Heart right ventricle (tissue), 16 donors: ENCODE results near the gene HYAL1. TPM values are rescaled to one million over a fixed set of nuclear protein-coding genes. Genes with fewer than 3 reads are reported as not detected.
A peak's percentile ranks its signal among the peaks of the same experiment; 100 is the strongest.

ENCODE experiments used
- ATAC-seq, 8 donors: fragments of 200-7000 bp; cut with Tn5 transposase; one replicate each; pipeline ENCODE4 v1.9.1; 2020; ENCODE audit warnings: mild to moderate bottlenecking in 8 of 8, moderate library complexity in 8 of 8, moderate number of reproducible peaks in 1 of 8
- DNase-seq, 2 donors: peaks; one replicate each; pipeline ENCODE4 v3.0.0-alpha.2; 2020
- H3K27ac ChIP-seq, 10 donors: fragments of 200-600 bp; sonication (generic) in 2 of 10; one replicate each; pipeline versions ENCODE4 v1.5.0 to v1.8.0; 2020 to 2022; ENCODE audit warnings: mild to moderate bottlenecking in 3 of 10
- H3K27me3 ChIP-seq, 7 donors: fragments of 200-600 bp; one replicate each; pipeline ENCODE4 v1.8.0; 2021 to 2022; ENCODE audit warnings: mild to moderate bottlenecking in 2 of 7
- H3K36me3 ChIP-seq, 9 donors: fragments of 200-600 bp; sonication (generic) in 1 of 9; one replicate each; pipeline versions ENCODE4 v1.5.0 to v1.8.0; 2020 to 2022; ENCODE audit warnings: mild to moderate bottlenecking in 2 of 9
- H3K4me1 ChIP-seq, 9 donors: fragments of 200-600 bp; sonication (generic) in 1 of 9; one replicate each; pipeline versions ENCODE4 v1.5.0 to v1.8.0; 2020 to 2022; ENCODE audit warnings: mild to moderate bottlenecking in 4 of 9
- H3K4me3 ChIP-seq, 10 donors: fragments of 200-600 bp; sonication (generic) in 2 of 10; one replicate each; pipeline versions ENCODE4 v1.5.0 to v1.8.0; 2020 to 2022; ENCODE audit warnings: mild to moderate bottlenecking in 7 of 10, moderate library complexity in 2 of 10
- H3K9me3 ChIP-seq, 11 donors: fragments of 200-600 bp in 10 of 11; sonication (generic) in 2 of 11; one replicate each; pipeline versions ENCODE4 v1.5.0 to v1.8.0; 2013 to 2022; ENCODE audit warnings: mild to moderate bottlenecking in 2 of 11, control low read depth in 1 of 11, moderate library complexity in 1 of 11
- CTCF ChIP-seq, 9 donors: fragments of 200-600 bp; sonication (generic) in 2 of 9; IDR thresholded peaks; one replicate each; pipeline versions ENCODE4 v1.5.0 to v1.8.0; 2021 to 2022; ENCODE audit warnings: antibody characterized with exemption in 9 of 9, mild to moderate bottlenecking in 5 of 9, moderate library complexity in 1 of 9
- WGBS, 2 donors: extraction: QIAGEN DNeasy Blood & Tissue Kit; methylation state at CpG; one replicate each; pipeline ENCODE4 v1.1.7; 2013; ENCODE audit warnings: inconsistent platforms in 1 of 2; 5-methylcytosine and 5-hydroxymethylcytosine counted together
- intact Hi-C, 10 donors: fragments of 100-400 bp; cut with DNase I; formaldehyde crosslinking; loops; one replicate each; pipeline versions ENCODE4 v1.11.1 to v1.14.2; 2022
- polyA plus RNA-seq, 2 donors: library from polyadenylated mRNA; stranded (reverse); fragments of 200-250 nt; gene quantifications; one replicate each; pipeline ENCODE4 v1.2.3, GENCODE V29; 2013
- total RNA-seq, 10 donors: library from RNA; stranded (reverse); fragmentation: NEBNext Ultra II Directional in 3 of 10; extraction: Animal tissue kit (Norgen Biotek cat#: 25700) in 3 of 10; gene quantifications; one replicate each; pipeline versions ENCODE4 v1.2.1 to v1.2.4, GENCODE V29; 2021 to 2023
- donor health status: Arrhythmogenic right ventricular cardiomyopathy.
- donor health status: ischemic (EF 13 %, LVEDD 7.1; RV severe dilation, severe dysfunction).
- donor health status: healthy with polysubstance abuse.
- donor health status: DM: no; HTN: yes; CAD: no.
- donor health status: DM: no; HTN: no; CAD: no.
- donor health status: ischemic (EF 25% LVEDD 6.9; RV normal size, moderate dysfunction).
- donor health status: ischemic (EF 25% LVEDD 5.7; RV mildly dilated, moderate dysfunction).
- donor health status: healthy.
- donor health status: DM: yes; HTN: yes; CAD: no.
- donor health status: Ischemic cardiomyopathy.
- donor health status: ischemic (EF 35%, LVEDD 5.7; RV mildly dilated, moderate dysfunction).
- donor health status: nonischemic (EF 11% LVEDD 7.7; RV severe dilation, severe dysfunction).
- donor health status: DM: yes; HTN: yes; CAD: no.
- donor health status: PGD.
- donor health status: ischemic (EF 29% LVEDD 5.4; RV normal size, mild dysfunction).
- donor health status: nonischemic (EF 23%, LVEDD 6.1; RV moderate dilation, normal function).

Gene HYAL1
- total and polyA plus RNA-seq, 12 donors: 41.0 to 120 (median 66.7) TPM

GRCh38 chr3:50325113-50325480 is 21.7 kb upstream of the HYAL1 start:
- Histone ChIP-seq H3K36me3 (peaks cover 0 to 36% (median 14%) of the 10 kb centered on the region in 9 donors), H3K4me3 (no peak overlapping the region), H3K27ac (peak overlapping the region; percentile 48 to 99 (median 97)), H3K4me1 (peaks cover 25 to 75% (median 60%) of the 10 kb centered on the region in 9 donors), H3K9me3 (no peaks in the 10 kb centered on the region), H3K27me3 (no peaks in the 10 kb centered on the region)
- intact Hi-C loops: loop anchor here in 3 of 10 donors (2.0 to 10.0 kb wide), 3 partner anchors 50 to 98 kb away; partner anchors contain the start of gene SEMA3B (in 1 of the 3)
- DNase-seq (no peak), ATAC-seq (no peak)
- 84 to 88% methylated on average over 2 of the region's 2 CpGs for WGBS, 2 donors
- TF ChIP-seq CTCF (IDR thresholded peaks at IDR 0.05): no peak

GRCh38 chr3:50324351-50325112 is 21.2 kb upstream of the HYAL1 start:
- Histone ChIP-seq H3K4me1 (peaks cover 26 to 81% (median 66%) of the 10 kb centered on the region in 9 donors), H3K27me3 (no peaks in the 10 kb centered on the region), H3K9me3 (no peaks in the 10 kb centered on the region), H3K4me3 (peak overlapping the region in 1 of 10 donors; percentile 11), H3K27ac (peak overlapping the region; percentile 91 to 99 (median 97)), H3K36me3 (peaks cover 0 to 36% (median 8%) of the 10 kb centered on the region in 9 donors)
- peak; percentile 78 to 82 for DNase-seq
- TF ChIP-seq CTCF (IDR thresholded peaks at IDR 0.05): peak; percentile 76 to 93 (median 87)
- intact Hi-C loops: loop anchor here in 5 of 10 donors (1.0 to 10.0 kb wide), 7 partner anchors 50 to 98 kb away; partner anchors contain the start of genes GNAI2 (in 1 of the 5) and SEMA3B (in 1 of the 5)
- peak in 6 of 8 donors; percentile 7 to 26 (median 20) for ATAC-seq
- 36 to 41% methylated on average over 4 of the region's 4 CpGs for WGBS, 2 donors

GRCh38 chr3:50323614-50324199 is 20.3 kb upstream of the HYAL1 start:
- H3K27ac ChIP-seq: peak overlapping the region; percentile 91 to 99 (median 97)
- intact Hi-C loops: loop anchor here in 5 of 10 donors (1.0 to 10.0 kb wide), 7 partner anchors 49 to 97 kb away; partner anchors contain the start of genes GNAI2 (in 1 of the 5) and SEMA3B (in 1 of the 5)
- DNase-seq: peak; percentile 73 to 77
- ATAC-seq: peak; percentile 1 to 58 (median 44)
- peak in 3 of 9 donors; percentile 13 to 22 (median 15) for TF ChIP-seq CTCF (IDR thresholded peaks at IDR 0.05)
- H3K36me3 ChIP-seq: peaks cover 0 to 37% (median 12%) of the 10 kb centered on the region in 9 donors
- no peaks in the 10 kb centered on the region for H3K9me3 ChIP-seq
- peak overlapping the region in 6 of 10 donors; percentile 12 to 86 (median 78) for H3K4me3 ChIP-seq
- 49 to 61% methylated on average over 5 of the region's 5 CpGs for whole genome bisulfite sequencing, 2 donors
- peaks cover 29 to 85% (median 70%) of the 10 kb centered on the region in 9 donors for H3K4me1 ChIP-seq
- no peaks in the 10 kb centered on the region for H3K27me3 ChIP-seq

- H3K4me3 ChIP-seq: peak overlapping the region in 9 of 10 donors; percentile 57 to 88 (median 81)
- H3K9me3 ChIP-seq: no peaks in the 10 kb centered on the region
- TF ChIP-seq CTCF (IDR thresholded peaks at IDR 0.05): no peak
- H3K36me3 ChIP-seq: peaks cover 0 to 42% (median 17%) of the 10 kb centered on the region in 9 donors
- ATAC-seq (peak; percentile 4 to 52 (median 22)), DNase-seq (peak in 1 of 2 donors; percentile 86)
- peak overlapping the region; percentile 91 to 99 (median 97) for H3K27ac ChIP-seq
- intact Hi-C loops: loop anchor here in 4 of 10 donors (5.0 to 10.0 kb wide), 4 partner anchors 51 to 86 kb away; partner anchors contain the start of genes GNAI2 (in 1 of the 4) and SEMA3B (in 1 of the 4)
- 33 to 50% methylated on average over 4 of the region's 4 CpGs for WGBS, 2 donors
- H3K27me3 ChIP-seq: no peaks in the 10 kb centered on the region
- H3K4me1 ChIP-seq: peaks cover 29 to 85% (median 70%) of the 10 kb centered on the region in 9 donors
Measured at GRCh38 chr3:50323092-50323600, 19.8 kb upstream of the HYAL1 start.
